ENCODE results near the gene AGPAT1.

DNA sequence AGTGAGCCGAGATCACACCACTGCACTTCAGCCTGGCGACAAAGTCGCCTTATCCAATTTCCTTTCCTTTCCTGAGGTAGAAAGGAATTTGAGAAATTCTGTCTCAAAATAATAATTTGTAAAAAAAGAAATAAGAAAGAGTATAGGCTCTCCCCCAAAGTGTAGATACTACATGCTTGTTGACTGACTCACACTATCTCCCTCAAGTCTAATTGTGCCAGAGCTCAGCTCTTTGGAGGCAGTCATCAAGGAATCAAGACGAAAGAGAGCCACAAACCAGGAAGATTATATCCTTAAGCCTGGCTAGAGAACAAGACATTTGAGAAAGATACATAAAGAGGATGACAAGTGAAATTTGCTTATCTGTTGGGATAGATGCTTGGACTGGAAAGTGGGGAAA, 42.1 kb downstream of the AGPAT1 start:
- TF ChIP-seq, protein P1, sequence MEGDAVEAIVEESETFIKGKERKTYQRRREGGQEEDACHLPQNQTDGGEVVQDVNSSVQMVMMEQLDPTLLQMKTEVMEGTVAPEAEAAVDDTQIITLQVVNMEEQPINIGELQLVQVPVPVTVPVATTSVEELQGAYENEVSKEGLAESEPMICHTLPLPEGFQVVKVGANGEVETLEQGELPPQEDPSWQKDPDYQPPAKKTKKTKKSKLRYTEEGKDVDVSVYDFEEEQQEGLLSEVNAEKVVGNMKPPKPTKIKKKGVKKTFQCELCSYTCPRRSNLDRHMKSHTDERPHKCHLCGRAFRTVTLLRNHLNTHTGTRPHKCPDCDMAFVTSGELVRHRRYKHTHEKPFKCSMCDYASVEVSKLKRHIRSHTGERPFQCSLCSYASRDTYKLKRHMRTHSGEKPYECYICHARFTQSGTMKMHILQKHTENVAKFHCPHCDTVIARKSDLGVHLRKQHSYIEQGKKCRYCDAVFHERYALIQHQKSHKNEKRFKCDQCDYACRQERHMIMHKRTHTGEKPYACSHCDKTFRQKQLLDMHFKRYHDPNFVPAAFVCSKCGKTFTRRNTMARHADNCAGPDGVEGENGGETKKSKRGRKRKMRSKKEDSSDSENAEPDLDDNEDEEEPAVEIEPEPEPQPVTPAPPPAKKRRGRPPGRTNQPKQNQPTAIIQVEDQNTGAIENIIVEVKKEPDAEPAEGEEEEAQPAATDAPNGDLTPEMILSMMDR (conservative IDR thresholded peaks at IDR 0.05; ENCODE audit: low read length): no peak
- no peak for TF ChIP-seq EZH2phosphoT487 (IDR thresholded peaks at IDR 0.05; ENCODE audit: borderline replicate concordance, low read depth, low read length)
